ENCODE data around the gene ALDH1B1. TPM values are rescaled to one million over a fixed set of nuclear protein-coding genes. Genes with fewer than 3 reads are reported as not detected.
"Not testable (repeated sequence)": the region's sequence is repeated elsewhere in the genome, so short reads cannot be mapped to it uniquely, and the experiment has no call there.

The ALDH1B1 gene
- total RNA-seq, 6 experiments from 2014 or later, result 34.5 to 42.0 (median 37.2) TPM

DNA sequence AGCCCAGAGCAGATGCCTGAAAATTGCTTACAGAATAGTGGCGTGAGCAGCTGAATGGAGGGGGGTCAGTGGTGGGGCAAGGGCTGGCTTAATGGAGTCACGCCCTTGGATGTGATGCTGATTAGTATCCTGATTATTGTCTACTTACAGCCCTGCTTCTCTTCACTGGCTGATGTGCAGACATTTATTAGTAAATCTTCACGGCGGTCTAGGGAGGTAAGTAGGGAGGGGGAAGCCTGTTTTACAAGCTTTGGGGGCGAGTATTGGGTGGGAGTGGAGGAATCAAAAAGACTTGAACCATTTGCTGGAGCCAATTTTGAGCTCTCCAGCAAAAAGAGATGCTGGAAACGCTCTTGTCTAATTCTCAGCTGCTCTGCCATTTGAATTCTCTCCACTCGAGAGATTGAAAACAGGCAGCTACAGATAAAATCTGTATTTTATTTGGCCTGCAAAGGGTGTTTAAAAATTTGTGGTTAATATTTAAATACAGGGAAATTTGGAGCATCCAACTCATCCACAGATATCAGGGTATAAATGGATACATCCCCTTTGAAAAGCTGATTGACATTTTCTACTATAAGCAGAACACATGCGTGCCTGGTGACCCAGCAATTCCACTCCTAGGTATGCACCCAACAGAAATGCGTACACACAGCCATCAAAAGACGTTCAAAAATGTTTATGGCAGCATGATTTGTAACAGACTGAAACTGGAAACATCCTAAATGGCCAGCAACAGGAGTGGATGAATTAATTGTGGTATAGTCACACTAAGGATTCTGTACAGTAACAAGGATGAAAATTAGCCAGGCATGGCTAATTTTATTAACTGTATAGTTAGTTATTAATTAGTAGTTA lies 19.5 kb upstream of the ALDH1B1 start:
- DNase-seq, result no peak
- no peaks in the 10 kb centered on the region for H3K9me3 Mint-ChIP-seq
- TF ChIP-seq, protein P1, sequence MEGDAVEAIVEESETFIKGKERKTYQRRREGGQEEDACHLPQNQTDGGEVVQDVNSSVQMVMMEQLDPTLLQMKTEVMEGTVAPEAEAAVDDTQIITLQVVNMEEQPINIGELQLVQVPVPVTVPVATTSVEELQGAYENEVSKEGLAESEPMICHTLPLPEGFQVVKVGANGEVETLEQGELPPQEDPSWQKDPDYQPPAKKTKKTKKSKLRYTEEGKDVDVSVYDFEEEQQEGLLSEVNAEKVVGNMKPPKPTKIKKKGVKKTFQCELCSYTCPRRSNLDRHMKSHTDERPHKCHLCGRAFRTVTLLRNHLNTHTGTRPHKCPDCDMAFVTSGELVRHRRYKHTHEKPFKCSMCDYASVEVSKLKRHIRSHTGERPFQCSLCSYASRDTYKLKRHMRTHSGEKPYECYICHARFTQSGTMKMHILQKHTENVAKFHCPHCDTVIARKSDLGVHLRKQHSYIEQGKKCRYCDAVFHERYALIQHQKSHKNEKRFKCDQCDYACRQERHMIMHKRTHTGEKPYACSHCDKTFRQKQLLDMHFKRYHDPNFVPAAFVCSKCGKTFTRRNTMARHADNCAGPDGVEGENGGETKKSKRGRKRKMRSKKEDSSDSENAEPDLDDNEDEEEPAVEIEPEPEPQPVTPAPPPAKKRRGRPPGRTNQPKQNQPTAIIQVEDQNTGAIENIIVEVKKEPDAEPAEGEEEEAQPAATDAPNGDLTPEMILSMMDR (IDR thresholded peaks at IDR 0.05), result no peak
- H3K27me3 Mint-ChIP-seq (ENCODE audit: insufficient read depth), result peaks cover 25% of the 10 kb centered on the region
- H3K4me3 Mint-ChIP-seq, result no peak overlapping the region
- H3K4me1 Mint-ChIP-seq (ENCODE audit: low read depth), result no peaks in the 10 kb centered on the region
- H3K36me3 Mint-ChIP-seq (ENCODE audit: low read depth), result no peaks in the 10 kb centered on the region
- no peak overlapping the region for H3K27ac Mint-ChIP-seq

DNA sequence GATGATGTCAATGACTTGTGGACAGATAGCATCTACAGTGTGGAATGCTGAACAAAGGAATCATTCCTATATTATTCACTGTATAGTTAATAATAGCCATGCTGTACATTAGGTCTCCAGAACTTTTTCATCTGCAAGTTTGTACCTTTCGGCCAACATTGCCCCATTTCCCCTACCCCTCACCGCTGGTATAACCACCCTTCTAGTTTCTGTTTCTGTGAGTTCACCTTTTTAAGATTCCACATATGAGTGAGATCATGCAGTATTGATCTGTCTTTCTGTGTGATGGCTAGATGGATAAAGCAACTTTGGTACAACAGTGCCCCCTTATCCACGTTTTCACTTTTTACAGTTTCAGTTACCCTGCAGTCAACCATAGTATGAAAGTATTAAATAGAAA lies 18.8 kb upstream of the ALDH1B1 start:
- peaks cover 25% of the 10 kb centered on the region for H3K27me3 Mint-ChIP-seq (ENCODE audit: insufficient read depth)
- H3K4me1 Mint-ChIP-seq (ENCODE audit: low read depth), result no peaks in the 10 kb centered on the region
- no peak for DNase-seq
- H3K4me3 Mint-ChIP-seq, result no peak overlapping the region
- no peaks in the 10 kb centered on the region for H3K9me3 Mint-ChIP-seq
- no peaks in the 10 kb centered on the region for H3K36me3 Mint-ChIP-seq (ENCODE audit: low read depth)
- TF ChIP-seq, protein P1 (IDR thresholded peaks at IDR 0.05), result 0 out of 2 replicates have a peak, but pooled peaks have one; percentile 11
- H3K27ac Mint-ChIP-seq, result no peak overlapping the region

DNA sequence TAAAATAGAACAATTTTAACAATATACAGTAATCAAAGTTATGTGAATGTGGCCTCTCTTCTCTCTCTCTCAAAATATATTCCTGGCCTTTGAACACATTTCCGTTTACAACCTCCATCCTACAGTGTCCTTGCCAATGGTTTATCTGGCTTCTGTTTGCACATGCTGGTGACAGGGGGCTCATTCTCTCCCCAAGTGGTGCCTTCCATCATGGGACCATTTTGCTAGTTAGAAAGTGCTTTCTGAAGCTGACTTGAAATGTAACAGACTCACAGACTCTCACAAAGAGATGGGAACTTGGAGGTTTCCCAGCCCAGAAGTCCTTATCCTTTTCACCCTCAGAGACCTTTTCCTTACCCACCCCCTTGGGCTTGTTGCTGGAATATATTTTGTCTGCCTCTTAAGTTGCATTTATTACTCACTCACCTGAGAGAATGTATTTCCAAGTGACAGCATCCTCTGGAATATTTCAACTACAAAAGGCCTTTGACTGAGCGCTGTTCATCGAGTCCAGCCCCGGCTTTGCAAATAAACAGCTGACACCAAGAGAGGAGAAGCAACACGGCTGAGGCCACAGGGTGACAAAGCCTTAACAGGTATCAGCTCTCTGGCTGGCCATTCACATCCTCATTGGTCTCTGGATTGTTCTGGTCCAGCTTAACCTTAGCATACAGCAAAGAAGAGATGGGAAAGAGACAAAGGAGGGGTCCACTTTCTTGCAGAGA lies 17.5 kb upstream of the ALDH1B1 start:
- H3K4me1 Mint-ChIP-seq (ENCODE audit: low read depth), result peaks cover 2% of the 10 kb centered on the region
- no peak overlapping the region for H3K27ac Mint-ChIP-seq
- no peaks in the 10 kb centered on the region for H3K36me3 Mint-ChIP-seq (ENCODE audit: low read depth)
- TF ChIP-seq, protein P1 (IDR thresholded peaks at IDR 0.05), result no peak
- H3K4me3 Mint-ChIP-seq, result no peak overlapping the region
- DNase-seq, result no peak
- no peaks in the 10 kb centered on the region for H3K9me3 Mint-ChIP-seq
- H3K27me3 Mint-ChIP-seq (ENCODE audit: insufficient read depth), result peaks cover 22% of the 10 kb centered on the region

DNA sequence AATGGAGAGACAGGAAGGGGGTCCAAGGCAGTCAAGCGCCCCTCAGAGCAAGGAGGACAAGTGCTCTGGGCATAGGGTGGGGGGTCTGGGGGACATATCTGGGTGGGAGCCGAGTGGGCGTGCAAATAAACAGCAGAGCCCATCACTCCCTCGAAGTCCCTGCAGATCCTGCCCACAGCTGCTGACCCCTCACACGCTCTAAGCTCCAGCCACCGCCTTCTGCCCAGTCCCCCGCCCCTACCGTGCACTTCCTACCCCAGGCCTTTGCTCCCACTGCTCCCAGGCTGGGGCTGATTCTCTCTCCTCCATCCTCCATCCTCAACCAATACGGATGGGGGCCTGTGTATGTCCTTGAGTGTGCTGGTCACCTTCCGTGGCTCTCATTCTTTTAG lies 16.9 kb upstream of the ALDH1B1 start:
- Mint-ChIP-seq H3K27ac (no peak overlapping the region), H3K27me3 (ENCODE audit: insufficient read depth) (peaks cover 20% of the 10 kb centered on the region), H3K36me3 (ENCODE audit: low read depth) (no peaks in the 10 kb centered on the region), H3K4me1 (ENCODE audit: low read depth) (peaks cover 7% of the 10 kb centered on the region), H3K4me3 (no peak overlapping the region), H3K9me3 (no peaks in the 10 kb centered on the region)
- no peak for DNase-seq
- TF ChIP-seq, protein P1 (IDR thresholded peaks at IDR 0.05), result no peak

DNA sequence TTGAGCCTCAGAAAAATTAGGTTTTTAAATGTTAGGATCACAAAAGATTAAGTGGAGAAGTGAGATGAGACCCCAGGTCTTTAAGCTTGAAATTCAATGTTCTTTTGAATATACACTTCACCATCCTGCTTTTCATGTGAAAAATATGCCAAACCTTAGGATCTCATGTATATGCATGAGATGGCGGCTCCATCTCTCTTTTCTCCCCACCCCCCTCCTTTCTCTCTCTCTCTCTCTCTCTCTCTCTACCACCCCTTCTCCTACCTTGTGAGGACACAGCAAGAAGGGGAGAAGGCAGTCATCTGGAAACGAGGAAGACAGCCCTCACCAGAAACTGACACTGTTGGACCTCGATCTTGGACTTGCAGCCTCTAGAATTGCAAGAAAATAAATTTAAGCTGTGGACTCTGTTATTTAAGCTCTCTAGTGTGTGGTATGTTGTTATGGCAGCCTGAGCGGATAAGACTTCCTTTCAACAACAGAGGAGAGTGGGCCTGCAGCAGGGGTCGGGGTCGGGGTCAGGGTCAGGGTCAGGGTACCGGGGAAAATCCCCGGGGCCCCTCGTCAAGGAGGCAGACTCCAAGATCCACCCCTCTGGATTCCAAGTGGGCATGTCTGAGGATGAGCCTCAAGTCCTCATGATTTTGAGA lies 16.4 kb upstream of the ALDH1B1 start:
- peaks cover 13% of the 10 kb centered on the region for H3K4me1 Mint-ChIP-seq (ENCODE audit: low read depth)
- H3K4me3 Mint-ChIP-seq, result no peak overlapping the region
- no peaks in the 10 kb centered on the region for H3K9me3 Mint-ChIP-seq
- TF ChIP-seq, protein P1 (IDR thresholded peaks at IDR 0.05), result no peak
- H3K27ac Mint-ChIP-seq, result no peak overlapping the region
- DNase-seq, result no peak
- H3K27me3 Mint-ChIP-seq (ENCODE audit: insufficient read depth), result peaks cover 17% of the 10 kb centered on the region
- H3K36me3 Mint-ChIP-seq (ENCODE audit: low read depth), result no peaks in the 10 kb centered on the region

DNA sequence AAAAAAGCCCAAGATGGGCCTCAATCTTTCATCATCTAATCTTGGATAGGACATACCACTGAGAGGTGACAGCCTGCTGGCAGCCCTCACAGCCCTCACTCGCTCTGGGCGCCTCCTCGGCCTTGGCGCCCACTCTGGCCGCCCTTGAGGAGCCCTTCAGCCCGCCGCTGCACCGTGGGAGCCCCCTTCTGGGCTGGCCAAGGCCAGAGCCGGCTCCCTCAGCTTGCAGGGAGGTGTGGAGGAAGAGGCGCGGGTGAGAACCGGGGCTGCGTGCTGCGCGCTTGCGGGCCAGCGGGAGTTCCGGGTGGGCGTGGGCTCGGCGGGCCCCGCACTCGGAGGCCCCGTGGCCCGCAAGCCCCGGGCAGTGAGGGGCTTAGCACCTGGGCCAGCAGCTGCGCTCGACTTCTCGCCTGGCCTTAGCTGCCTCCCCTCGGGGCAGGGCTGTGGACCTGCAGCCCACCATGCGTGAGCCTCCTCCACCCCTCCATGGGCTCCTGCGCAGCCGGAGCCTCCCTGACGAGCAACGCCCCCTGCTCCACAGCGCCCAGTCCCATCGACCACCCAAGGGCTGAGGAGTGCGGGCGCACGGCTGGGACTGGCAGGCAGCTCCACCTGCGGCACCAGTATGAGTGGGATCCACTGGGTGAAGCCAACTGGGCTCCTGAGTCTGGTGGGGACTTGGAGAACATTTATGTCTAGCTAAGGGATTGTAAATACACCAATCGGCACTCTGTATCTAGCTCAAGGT lies 15.0 kb upstream of the ALDH1B1 start:
- Mint-ChIP-seq H3K4me1 (ENCODE audit: low read depth) (peaks cover 17% of the 10 kb centered on the region), H3K27me3 (ENCODE audit: insufficient read depth) (peaks cover 17% of the 10 kb centered on the region)
- not testable (repeated sequence) for H3K4me3 Mint-ChIP-seq; H3K27ac Mint-ChIP-seq; H3K9me3 Mint-ChIP-seq; H3K36me3 Mint-ChIP-seq (ENCODE audit: low read depth); DNase-seq

All from HFFc6 (cell line).